NB4 (cell line): Measurements from ENCODE around the gene SDSL.

ENCODE experiments used
- POLR2A ChIP-seq: IDR thresholded peaks from 2 replicates; pipeline ENCODE4 v1.6.1; 2011; ENCODE audit warnings: mild to moderate bottlenecking; ENCODE audit not compliant: insufficient read length; ENCODE audit errors: extremely low read depth
- TF ChIP-seq, protein P1 (sequence below): IDR thresholded peaks from one replicate; pipeline ENCODE4 v1.5.1; 2012; ENCODE audit warnings: low read depth, low read length
- TF ChIP-seq, protein P2 (sequence below): IDR thresholded peaks from 2 replicates; pipeline ENCODE4 v1.6.1; 2011; ENCODE audit warnings: low read depth, low read length

DNA sequence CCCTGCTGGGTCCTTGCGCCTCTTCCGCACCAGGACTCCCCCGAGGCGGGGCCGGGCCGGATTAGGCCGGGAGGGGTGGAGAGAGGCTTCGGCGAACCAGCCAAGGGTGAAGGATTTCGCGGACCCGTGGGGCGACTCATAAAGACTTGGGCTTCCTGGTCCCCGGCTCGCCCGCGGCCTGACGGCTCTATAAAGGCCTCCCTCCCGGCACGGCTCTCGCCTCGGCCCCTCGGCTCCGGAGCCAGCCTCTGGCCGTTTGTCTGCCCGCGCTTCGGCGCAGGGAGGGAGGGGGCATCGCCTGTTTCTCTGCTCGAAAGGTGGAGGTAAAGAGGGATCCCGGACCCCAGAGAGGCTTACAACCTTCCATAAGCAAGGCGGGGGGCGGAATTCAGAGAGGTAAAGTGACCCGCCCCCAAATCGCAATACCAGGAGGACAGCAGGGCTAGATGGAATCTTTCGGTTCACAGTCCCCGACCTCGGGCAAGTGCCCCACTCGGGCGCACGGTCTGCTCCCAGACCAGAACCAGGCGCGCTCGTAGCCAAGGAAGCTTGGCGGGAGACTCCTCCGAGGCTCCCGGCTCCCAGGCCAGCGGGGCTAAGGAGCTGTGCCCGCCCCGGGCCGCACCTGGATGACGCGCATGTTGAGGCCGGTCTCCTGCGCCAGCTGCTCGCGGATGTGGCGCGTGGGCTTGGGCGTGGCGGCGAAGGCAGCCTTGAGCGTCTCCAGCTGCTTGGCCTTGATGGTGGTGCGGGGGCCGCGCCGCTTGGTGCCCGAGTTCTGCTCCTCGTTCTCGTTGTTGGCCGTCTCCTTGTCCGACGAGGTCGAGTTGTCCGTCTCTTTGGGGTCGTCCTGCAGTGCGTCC is 45.6 kb downstream of the SDSL start:
- TF ChIP-seq, protein P1, sequence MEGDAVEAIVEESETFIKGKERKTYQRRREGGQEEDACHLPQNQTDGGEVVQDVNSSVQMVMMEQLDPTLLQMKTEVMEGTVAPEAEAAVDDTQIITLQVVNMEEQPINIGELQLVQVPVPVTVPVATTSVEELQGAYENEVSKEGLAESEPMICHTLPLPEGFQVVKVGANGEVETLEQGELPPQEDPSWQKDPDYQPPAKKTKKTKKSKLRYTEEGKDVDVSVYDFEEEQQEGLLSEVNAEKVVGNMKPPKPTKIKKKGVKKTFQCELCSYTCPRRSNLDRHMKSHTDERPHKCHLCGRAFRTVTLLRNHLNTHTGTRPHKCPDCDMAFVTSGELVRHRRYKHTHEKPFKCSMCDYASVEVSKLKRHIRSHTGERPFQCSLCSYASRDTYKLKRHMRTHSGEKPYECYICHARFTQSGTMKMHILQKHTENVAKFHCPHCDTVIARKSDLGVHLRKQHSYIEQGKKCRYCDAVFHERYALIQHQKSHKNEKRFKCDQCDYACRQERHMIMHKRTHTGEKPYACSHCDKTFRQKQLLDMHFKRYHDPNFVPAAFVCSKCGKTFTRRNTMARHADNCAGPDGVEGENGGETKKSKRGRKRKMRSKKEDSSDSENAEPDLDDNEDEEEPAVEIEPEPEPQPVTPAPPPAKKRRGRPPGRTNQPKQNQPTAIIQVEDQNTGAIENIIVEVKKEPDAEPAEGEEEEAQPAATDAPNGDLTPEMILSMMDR = no peak
- no peak for TF ChIP-seq POLR2A
- TF ChIP-seq, protein P2, sequence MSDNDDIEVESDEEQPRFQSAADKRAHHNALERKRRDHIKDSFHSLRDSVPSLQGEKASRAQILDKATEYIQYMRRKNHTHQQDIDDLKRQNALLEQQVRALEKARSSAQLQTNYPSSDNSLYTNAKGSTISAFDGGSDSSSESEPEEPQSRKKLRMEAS = no peak
